ENCODE measurements around the gene WDR27.

The WDR27 gene

DNA sequence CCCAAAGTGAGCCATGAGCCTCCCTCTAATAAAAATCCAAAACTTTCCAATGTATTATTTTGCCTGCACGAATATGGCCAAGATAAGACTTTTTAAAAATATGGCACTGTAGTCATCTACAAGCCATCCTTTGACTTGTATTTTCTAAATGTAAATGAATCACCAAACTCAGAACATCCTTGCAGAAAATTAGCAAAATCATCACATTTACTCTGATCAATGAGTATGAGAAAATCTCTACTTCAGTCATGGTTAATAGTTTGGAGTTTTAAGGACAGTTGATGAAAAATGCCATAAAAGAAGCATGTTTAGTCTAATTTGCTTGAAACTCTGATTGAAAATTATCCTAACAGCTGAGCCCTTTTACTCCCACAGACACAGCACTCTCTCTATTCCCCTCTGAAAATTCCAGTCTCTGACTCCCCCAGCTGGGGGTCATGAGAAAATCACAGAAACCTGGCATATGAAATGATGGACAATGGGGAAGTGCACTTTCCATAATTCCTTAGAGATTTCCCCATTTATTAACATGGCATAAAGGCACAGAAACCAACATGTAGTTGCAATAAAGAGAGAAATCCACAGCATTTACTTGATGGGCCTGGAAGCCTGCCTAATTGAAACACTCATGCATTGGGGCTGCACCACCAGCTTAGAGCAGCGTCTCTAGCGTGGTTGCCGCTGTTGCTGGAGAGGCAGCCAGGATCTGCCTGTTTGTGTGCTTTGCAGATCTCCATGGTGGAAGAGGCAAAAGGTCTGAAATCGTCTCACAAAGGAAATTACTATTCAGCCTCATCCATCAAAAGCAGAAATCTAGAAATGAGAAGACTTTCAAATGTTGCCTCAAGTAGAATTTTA is 214.0 kb downstream of the WDR27 start:
- ATAC-seq, result no peak
- TF ChIP-seq ESRRG (CRISPR knock-in tag; IDR thresholded peaks at IDR 0.05) (no peak), ZFP30 (CRISPR knock-in tag; IDR thresholded peaks at IDR 0.05) (no peak)

DNA sequence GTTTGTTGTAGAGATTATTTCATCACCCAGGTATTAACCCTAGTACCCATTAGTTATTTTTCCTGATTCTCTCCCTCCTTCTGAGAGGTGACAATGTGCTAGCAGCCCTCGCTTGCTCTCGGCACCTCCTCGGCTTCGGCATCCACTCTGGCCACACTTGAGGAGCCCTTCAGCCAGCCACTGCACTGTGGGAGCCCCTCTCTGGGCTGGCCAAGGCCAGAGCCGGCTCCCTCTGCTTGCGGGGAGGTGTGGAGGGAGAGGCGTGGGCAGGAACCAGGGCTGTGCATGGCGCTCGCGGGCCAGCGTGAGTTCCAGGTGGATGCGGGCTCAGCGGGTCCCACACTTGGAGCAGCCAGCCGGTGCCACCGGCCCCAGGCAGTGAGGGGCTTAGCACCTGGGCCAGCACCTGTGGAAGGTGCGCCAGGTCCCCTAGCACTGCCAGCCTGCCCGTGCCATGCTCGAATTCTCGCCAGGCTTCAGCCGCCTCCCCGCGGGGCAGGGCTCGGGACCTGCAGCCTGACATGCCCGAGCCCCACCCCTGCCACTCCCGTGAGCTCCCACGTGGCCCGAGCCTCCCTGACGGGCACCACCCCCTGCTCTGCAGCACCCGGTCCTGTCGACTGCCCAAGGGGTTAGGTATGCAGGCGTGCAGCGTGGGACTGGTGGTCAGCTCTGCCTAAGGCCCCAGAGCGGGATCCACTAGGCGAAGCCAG is 221.9 kb downstream of the WDR27 start:
- ATAC-seq, result no peak
- TF ChIP-seq, protein P1, sequence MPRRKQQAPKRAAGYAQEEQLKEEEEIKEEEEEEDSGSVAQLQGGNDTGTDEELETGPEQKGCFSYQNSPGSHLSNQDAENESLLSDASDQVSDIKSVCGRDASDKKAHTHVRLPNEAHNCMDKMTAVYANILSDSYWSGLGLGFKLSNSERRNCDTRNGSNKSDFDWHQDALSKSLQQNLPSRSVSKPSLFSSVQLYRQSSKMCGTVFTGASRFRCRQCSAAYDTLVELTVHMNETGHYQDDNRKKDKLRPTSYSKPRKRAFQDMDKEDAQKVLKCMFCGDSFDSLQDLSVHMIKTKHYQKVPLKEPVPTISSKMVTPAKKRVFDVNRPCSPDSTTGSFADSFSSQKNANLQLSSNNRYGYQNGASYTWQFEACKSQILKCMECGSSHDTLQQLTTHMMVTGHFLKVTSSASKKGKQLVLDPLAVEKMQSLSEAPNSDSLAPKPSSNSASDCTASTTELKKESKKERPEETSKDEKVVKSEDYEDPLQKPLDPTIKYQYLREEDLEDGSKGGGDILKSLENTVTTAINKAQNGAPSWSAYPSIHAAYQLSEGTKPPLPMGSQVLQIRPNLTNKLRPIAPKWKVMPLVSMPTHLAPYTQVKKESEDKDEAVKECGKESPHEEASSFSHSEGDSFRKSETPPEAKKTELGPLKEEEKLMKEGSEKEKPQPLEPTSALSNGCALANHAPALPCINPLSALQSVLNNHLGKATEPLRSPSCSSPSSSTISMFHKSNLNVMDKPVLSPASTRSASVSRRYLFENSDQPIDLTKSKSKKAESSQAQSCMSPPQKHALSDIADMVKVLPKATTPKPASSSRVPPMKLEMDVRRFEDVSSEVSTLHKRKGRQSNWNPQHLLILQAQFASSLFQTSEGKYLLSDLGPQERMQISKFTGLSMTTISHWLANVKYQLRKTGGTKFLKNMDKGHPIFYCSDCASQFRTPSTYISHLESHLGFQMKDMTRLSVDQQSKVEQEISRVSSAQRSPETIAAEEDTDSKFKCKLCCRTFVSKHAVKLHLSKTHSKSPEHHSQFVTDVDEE (CRISPR knock-in tag; IDR thresholded peaks at IDR 0.05), result no peak
- TF ChIP-seq ISL1 (CRISPR knock-in tag; IDR thresholded peaks at IDR 0.05), result no peak
- no peak for TF ChIP-seq BACH2 (CRISPR knock-in tag; IDR thresholded peaks at IDR 0.05; ENCODE audit: borderline replicate concordance)
- TF ChIP-seq CSDC2 (CRISPR knock-in tag; IDR thresholded peaks at IDR 0.05), result no peak
- no peak for TF ChIP-seq SNAI2 (CRISPR knock-in tag; IDR thresholded peaks at IDR 0.05)
- no peak for TF ChIP-seq ZNF8 (CRISPR knock-in tag; IDR thresholded peaks at IDR 0.05)
- TF ChIP-seq TCF4 (CRISPR knock-in tag; IDR thresholded peaks at IDR 0.05; ENCODE audit: borderline replicate concordance), result no peak
- no peak for TF ChIP-seq ZC3H10 (CRISPR knock-in tag; IDR thresholded peaks at IDR 0.05)
- no peak for TF ChIP-seq ZFP3 (CRISPR knock-in tag; IDR thresholded peaks at IDR 0.05)
- TF ChIP-seq ARNTL (CRISPR knock-in tag; IDR thresholded peaks at IDR 0.05; ENCODE audit: borderline replicate concordance, low read depth), result no peak

DNA sequence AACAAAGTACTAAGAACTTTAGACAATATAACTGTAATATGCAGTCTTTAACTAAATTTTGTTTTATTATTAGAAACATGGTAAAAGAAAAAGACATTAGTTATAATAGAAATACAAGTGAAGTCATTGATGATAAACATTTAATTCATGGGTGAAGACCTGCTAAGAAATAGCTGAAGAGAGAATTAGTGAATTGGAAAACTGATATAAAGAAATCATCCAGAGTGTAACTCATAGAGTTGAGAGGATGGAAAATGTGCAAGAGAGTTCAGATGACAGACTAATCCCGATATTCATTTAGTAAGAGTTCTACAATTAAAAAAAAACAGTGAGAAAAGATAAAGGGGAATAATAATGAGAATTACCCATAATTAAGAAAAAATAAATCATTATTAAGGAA is 227.5 kb downstream of the WDR27 start:
- TF ChIP-seq ZFP30 (CRISPR knock-in tag; IDR thresholded peaks at IDR 0.05) (peak; percentile 97), RARB (CRISPR knock-in tag; IDR thresholded peaks at IDR 0.05) (no peak), ZNF565 (CRISPR knock-in tag; conservative IDR thresholded peaks at IDR 0.05; ENCODE audit: low read depth) (no peak), TCF4 (CRISPR knock-in tag; IDR thresholded peaks at IDR 0.05; ENCODE audit: borderline replicate concordance) (no peak)

DNA sequence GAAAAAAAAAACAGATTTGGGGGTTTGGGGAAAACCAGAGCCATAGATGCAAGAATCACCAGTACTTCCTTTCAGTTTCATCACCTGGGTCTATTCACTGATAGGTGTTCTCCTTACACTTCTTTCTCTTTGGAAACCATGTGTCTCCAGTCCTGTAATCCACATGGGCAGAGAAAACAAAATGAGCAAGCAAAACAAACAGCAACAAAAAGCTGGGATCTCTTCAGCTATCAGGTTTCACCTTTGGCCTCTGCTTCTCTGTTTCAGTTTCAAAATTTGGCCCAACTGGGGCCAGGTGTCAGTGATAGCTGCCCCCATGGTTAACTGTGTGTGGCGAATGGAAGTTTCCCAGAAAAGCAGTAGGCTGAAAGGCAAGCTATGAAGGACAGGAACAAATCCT is 228.2 kb downstream of the WDR27 start:
- TF ChIP-seq, protein P1 (CRISPR knock-in tag; IDR thresholded peaks at IDR 0.05), result no peak
- TF ChIP-seq ZNF70 (CRISPR knock-in tag; IDR thresholded peaks at IDR 0.05) (no peak), ZFP30 (CRISPR knock-in tag; IDR thresholded peaks at IDR 0.05) (no peak)
- no peak for ATAC-seq

More for the DNA sequence above, 227.5 kb downstream of the WDR27 start:
- ATAC-seq, result no peak

GRCh38 chr6:169472786-169473416 is 228.9 kb downstream of the WDR27 start:
- no peak for ATAC-seq
- no peak for TF ChIP-seq TCF4 (CRISPR knock-in tag; IDR thresholded peaks at IDR 0.05; ENCODE audit: borderline replicate concordance)
- TF ChIP-seq RARB (CRISPR knock-in tag; IDR thresholded peaks at IDR 0.05), result no peak
- no peak for TF ChIP-seq ISL1 (CRISPR knock-in tag; IDR thresholded peaks at IDR 0.05)
- TF ChIP-seq SNAI2 (CRISPR knock-in tag; IDR thresholded peaks at IDR 0.05), result no peak
- TF ChIP-seq, protein P2, sequence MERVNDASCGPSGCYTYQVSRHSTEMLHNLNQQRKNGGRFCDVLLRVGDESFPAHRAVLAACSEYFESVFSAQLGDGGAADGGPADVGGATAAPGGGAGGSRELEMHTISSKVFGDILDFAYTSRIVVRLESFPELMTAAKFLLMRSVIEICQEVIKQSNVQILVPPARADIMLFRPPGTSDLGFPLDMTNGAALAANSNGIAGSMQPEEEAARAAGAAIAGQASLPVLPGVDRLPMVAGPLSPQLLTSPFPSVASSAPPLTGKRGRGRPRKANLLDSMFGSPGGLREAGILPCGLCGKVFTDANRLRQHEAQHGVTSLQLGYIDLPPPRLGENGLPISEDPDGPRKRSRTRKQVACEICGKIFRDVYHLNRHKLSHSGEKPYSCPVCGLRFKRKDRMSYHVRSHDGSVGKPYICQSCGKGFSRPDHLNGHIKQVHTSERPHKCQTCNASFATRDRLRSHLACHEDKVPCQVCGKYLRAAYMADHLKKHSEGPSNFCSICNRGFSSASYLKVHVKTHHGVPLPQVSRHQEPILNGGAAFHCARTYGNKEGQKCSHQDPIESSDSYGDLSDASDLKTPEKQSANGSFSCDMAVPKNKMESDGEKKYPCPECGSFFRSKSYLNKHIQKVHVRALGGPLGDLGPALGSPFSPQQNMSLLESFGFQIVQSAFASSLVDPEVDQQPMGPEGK (CRISPR knock-in tag; IDR thresholded peaks at IDR 0.05; ENCODE audit: borderline replicate concordance), result no peak
- TF ChIP-seq, protein P3, sequence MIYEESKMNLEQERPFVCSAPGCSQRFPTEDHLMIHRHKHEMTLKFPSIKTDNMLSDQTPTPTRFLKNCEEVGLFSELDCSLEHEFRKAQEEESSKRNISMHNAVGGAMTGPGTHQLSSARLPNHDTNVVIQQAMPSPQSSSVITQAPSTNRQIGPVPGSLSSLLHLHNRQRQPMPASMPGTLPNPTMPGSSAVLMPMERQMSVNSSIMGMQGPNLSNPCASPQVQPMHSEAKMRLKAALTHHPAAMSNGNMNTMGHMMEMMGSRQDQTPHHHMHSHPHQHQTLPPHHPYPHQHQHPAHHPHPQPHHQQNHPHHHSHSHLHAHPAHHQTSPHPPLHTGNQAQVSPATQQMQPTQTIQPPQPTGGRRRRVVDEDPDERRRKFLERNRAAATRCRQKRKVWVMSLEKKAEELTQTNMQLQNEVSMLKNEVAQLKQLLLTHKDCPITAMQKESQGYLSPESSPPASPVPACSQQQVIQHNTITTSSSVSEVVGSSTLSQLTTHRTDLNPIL (CRISPR knock-in tag; IDR thresholded peaks at IDR 0.05; ENCODE audit: low read depth), result no peak
- no peak for TF ChIP-seq BACH2 (CRISPR knock-in tag; IDR thresholded peaks at IDR 0.05; ENCODE audit: borderline replicate concordance)
- TF ChIP-seq ZFP30 (CRISPR knock-in tag; IDR thresholded peaks at IDR 0.05), result no peak
- TF ChIP-seq ZFP3 (CRISPR knock-in tag; IDR thresholded peaks at IDR 0.05), result no peak
- no peak for TF ChIP-seq ZNF565 (CRISPR knock-in tag; conservative IDR thresholded peaks at IDR 0.05; ENCODE audit: low read depth)
- TF ChIP-seq ARNTL (CRISPR knock-in tag; IDR thresholded peaks at IDR 0.05; ENCODE audit: borderline replicate concordance, low read depth), result no peak
